H4 (cell line): ENCODE results near the gene MAB21L3. TPM values are rescaled to one million over a fixed set of nuclear protein-coding genes. Genes with fewer than 3 reads are reported as not detected.
A peak's percentile ranks its signal among the peaks of the same experiment; 100 is the strongest.
"Not testable (repeated sequence)": the region's sequence is repeated elsewhere in the genome, so short reads cannot be mapped to it uniquely, and the experiment has no call there.

ENCODE experiments used
- DNase-seq: peaks from one replicate; pipeline ENCODE4 v3.0.0-alpha.2; 2015; ENCODE audit warnings: low spot score
- total RNA-seq: library from RNA; depleted of rRNA; stranded (reverse); fragments of >200 nt; shearing (Covaris generic); gene quantifications from 2 replicates; pipeline ENCODE4 v1.2.3, GENCODE V29; 2014

Gene MAB21L3
- total RNA-seq, 1 experiment from 2014 or later = not detected

DNA sequence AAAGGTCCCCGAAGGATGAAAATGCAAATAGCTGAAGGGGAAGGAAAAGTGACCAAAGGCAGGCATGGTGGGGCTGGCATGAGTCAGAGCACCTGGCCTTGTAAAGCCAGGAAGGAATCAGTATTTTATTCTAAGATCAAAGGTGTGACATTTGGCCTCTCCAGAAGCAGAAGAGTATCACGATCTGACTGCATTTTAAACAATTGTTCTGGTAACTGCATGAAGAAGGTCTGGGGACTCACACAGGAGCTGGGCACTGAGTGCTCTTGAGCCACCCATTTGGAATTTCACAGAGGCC, 23.2 kb downstream of the MAB21L3 start:
- no peak for DNase-seq

DNA sequence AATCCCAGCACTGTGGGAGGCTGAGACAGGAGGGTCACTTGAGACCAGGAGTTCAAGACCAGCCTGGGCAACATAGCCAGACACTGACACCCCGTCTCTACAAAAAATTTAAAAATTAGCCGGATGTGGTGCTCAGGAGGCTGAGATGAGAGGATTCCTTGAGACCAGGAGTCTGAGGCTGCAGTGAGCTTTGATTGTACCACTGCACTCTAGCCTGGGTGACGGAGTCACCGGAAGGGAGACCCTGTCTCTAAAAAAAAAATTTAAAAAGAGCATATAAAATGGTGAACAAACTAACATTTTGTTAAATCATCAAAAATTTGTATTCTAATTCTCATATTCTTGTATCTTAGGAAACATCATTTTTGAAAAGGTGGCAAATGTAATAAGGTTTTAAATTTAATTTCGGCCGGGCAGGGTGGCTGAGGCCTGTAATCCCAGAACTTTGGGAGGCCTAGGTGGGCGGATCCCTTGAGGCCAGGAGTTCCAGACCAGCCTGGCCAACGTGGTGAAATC, 27.1 kb downstream of the MAB21L3 start:
- no peak for DNase-seq

DNA sequence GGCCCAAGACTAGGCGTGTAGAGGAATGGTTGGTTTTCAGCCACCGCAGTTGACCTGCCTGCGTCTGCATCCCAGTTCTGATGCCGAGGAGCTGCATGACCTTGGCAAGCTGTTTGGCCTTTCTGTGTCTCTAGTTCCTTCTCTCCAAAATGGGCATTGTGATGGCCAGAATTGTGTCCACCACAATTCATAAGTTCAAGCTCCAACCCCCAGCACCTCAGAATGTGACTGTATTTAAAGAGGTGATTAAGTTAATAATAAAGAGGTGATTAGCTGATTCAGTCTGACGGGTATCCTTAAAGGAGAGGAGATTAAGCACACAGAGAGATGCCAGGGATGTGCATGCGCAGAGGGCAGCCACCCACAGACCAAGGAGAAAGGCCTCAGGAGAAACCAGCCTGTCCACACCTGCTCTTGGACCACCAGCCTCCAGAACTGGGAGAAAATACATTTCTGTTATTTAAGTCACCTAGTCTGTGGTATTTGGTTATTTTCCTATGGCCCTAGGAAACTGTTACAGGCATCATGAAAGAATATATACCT, 28.5 kb downstream of the MAB21L3 start:
- no peak for DNase-seq

DNA sequence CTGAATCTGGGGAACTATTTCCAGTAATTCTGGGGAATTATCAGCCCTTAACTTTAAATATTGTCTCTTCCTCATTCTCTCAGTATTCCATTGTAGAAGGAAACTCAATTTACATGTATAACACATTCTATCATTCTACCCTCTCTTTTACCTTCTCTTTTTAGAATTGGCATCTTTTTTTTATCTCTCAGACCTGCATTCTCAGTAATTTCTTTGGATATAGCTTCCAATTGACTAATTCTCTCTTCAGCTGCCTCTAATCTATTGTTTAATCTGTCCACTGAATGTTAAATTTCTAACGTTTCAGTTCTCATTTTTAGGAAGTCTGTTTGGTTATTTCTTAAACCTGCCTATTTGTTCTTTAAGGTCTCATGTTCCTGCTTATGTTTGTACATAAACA, 33.0 kb downstream of the MAB21L3 start:
- no peak for DNase-seq

DNA sequence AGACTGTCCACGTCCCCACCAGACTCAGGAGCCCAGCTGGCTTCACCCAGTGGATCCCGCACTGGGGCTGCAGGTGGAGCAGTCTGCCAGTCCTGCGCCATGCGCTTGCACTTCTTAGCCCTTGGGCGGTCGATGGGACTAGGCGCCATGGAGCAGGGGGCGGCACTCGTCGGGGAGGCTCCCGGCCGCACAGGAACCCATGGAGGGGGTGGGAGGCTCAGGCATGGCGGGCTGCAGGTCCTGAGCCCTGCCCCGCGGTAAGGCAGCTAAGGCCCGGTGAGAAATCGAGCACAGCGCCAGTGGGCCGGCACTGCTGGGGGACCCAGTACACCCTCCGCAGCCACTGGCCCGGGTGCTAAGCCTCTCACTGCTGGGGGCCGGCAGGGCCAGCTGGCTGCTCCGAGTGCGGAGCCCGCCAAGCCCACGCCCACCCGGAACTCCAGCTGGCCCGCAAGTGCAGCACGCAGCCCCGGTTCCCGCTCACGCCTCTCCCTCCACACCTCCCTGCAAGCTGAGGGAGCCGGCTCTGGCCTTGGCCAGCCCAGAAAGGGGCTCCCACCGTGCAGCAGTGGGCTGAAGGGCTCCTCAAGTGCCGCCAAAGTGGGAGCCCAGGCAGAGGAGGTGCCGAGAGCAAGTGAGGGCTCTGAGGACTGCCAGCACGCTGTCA, 35.4 kb downstream of the MAB21L3 start:
- not testable (repeated sequence) for DNase-seq

DNA sequence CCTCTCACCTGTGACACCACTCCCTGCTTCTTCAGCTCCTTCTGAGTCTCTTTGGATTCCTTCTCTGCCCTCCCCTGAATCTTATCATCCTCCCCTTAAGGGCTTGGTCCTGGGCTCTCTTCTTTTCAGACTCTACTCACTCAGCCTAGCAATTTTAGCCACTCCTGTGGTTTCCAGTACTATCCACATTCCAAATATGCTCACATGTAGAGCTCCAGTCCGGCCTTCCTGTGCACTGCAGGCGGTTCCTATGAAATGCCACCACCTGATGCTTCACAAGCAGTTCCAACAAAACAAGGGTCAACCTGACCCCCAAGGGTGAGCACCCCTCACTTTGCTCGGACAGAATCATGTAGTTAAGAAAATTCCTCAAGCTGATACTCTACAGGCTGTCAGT, 35.9 kb downstream of the MAB21L3 start:
- DNase-seq = no peak

DNA sequence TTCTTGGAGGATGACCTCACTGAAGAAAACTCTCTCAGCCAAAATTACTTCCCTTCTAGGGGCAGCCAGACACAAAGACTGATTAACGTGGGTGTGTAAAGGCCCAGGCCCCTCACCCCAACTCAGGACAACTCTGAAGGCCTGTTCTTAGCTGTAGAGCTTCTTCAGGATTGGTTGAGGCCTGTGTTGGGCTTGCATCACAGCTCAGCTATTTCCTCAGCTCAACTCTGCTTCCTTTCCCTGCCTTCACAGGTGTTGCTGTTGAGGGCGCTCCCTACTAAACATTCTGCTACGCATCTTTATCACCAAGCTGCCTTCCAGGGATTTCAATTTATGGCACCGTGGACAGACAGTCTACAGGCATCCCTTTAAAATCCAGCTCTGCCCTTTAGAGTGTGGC, 36.8 kb downstream of the MAB21L3 start:
- no peak for DNase-seq

DNA sequence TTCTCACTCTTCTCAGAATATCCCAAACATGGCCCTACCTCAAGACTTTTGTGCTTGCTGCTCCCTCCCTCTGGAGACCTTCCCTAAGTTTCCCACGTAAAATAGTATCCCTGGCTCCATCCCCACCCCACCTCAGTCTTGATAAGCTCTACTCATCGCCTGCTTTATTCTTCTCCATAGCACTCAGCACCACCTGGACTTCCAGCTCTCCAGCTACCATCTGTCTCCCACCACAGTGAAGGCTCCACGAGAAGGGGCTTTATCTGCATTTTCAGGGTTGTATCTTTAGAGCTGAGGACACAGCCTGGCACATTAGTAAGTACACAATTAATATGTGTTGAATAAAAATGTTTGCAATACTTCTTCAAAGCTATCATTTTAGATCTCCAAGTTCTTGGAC, 37.8 kb downstream of the MAB21L3 start:
- no peak for DNase-seq

DNA sequence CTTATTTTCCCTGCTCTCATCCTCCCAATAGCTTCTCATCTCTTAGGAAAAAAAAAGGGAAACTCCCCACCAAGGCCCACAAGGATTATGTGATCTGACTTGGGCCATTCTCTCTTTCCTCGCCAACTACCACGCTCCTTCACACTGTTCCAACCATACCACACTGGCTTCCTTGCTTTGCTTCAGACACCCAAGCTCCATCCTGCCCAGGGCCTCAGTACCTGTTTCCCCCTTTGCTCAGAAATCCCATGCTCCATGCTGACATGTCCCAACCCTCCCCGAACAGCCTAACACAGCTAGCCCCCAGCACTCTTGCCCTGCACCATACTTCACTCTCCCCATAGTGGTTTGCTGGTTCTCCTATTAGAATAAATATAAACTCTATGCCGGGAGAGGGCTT, 39.2 kb downstream of the MAB21L3 start:
- no peak for DNase-seq

DNA sequence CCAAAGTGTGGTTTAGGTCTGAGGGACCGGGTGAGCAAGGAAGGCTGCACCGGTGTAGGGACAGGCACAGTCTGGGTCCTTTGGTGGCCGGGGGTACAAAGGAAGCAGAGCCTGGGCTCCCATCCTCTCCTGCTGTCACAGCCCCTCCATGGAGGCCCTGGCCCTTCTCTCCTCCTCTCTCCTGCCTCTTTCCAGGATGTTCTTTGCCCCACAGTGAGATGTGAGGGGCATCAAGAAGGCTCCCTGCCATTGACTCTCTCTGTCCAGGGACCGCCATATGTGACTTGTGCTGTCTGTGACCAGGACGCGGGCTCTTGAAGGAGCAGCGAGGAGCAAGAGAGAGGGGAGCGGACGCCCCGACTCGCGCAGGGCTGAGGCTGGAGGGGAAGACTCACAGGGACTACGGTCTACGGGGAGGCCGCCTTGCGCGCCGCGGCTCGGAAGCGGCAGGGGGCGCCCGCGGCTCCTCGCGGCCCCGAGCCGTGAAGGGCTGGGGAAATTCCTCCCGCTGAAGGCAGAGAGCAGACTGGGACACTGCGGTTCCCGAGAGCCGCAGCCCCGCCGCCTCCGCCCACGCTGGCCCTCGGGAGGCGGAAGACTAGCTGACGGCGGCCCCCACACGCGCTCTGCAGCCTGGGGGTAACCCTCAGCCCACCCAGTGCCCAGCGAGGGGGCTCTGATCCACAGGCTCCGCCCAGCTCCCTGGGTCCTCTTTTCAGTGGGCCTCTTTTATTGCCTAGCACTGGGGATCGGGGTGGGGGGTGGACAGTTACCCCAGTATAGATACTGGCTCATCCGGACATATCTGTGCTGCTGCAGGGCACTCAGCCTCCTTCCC, 40.8 kb downstream of the MAB21L3 start:
- DNase-seq = peak; percentile 54

DNA sequence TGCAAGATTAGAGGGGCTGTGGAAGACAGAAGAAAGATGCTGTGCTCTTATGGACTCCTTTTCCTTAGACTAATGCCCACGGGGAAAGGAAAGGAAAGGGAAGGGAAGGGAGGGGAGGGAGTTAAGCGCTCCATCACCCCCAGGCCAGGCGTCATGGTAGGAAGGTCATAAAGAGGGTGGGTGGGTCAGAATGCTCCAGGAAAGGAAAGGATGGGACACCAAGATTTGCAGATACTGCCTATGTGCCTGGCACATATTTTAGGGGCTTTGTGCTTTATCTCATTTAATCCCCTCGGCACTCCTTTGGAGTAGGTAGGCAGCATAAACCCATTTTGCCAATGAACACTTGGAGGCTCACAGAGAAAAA, 41.4 kb downstream of the MAB21L3 start:
- no peak for DNase-seq

DNA sequence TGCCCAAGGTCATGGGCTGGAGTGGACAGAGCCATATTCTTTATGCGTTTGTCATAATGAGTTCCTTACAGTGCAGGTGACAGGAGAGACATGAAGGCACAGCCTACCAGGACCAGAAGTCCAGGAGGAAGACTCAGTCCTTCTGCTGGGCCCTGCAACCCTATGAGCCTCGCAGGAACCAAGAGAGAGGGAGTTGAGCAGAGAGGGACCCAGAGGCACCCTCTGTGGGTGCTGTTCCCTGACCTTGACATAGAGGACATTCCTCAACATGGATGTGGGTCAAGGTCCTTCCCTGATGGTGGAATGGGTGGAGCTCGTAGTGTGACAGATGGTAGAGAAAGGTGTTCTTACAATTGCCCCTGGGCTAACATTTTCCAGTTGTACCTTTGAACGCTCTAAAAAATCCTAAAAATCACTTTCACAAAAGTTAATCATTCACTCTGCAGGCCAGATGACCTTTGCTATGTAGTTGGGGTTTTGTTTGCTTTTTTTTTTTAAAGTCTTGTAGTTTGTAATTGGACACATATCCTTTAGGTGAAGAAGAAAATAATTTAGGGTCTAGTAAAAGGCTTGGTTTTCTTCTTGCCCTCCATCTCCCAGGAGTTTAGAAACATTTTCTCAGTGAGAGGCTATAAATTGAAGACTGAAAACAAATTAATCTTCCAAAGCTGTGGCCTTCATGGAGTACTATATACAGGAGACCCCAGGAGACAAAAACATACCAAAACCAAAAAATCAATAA, 41.9 kb downstream of the MAB21L3 start:
- no peak for DNase-seq

DNA sequence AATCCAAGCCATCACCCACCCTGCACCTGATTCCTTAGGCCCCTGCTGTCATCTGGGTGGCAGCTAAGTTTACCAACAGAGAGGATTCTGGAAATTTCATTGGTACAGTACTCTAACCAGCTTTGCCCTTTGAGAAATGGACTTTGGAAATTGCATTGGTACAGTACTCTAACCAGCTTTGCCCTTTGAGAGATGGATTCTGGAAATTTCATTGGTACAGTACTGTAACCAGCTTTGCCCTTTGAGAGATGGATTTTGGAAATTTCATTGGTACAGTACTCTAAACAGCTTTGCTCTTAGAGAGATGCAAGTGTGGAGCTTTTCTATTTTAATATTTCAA, 42.5 kb downstream of the MAB21L3 start:
- no peak for DNase-seq

DNA sequence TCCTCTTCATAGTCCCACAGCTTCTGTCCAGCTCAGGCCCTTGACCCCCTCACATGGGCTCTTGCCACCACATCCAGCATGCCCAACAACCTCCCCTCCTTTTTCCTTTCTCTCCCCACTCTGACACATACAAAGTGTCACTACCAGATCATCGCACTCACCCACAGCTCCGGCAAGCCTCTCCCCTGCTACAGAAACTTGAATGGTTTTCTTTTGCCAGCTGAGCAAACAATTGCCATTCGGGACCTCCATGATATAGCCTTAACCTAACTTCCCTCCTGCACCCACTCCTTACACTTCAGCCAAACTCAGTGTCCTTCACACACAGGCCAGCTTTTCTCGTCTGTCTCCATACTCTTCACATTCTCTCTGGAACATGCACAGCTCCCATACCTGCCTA, 43.3 kb downstream of the MAB21L3 start:
- DNase-seq = no peak

DNA sequence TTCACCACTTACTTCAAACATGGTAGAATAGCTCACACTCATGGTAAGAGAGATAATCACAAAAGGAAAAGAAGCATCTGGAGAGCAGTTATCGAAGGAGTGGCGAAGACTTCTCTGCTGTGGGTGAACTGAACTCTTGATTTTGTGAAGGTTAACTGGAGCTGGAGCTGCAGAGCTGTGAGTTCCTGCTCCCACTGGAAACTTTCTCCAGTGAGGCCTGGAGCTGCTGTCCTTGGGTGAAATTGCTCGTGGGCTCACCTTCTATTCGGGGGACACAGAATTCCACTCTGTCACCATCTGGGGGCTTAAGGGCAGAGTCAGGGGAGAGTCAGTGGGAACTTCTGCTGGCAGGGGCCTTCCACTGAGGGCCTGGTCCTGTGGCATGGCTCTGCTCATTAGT, 45.9 kb downstream of the MAB21L3 start:
- no peak for DNase-seq

DNA sequence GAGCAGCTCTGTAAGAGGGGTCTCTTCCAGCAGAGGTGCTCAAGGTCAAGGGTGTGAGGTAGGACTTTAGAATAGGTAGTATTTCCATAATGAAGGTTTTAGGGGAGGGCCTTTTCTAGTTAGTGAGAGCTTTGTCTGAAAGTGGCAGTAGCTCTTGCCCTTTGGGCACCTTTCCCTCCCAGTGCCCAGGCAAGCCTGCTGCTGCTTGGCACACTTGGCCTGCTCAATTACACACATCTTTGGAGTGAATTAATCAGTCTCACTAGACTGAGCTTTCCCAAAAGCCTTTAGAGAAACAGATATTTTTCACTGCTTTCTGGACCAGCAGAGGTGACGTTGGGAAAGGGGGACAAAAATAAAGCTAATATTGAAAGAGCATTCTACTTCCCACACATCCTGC, 48.0 kb downstream of the MAB21L3 start:
- DNase-seq = no peak

DNA sequence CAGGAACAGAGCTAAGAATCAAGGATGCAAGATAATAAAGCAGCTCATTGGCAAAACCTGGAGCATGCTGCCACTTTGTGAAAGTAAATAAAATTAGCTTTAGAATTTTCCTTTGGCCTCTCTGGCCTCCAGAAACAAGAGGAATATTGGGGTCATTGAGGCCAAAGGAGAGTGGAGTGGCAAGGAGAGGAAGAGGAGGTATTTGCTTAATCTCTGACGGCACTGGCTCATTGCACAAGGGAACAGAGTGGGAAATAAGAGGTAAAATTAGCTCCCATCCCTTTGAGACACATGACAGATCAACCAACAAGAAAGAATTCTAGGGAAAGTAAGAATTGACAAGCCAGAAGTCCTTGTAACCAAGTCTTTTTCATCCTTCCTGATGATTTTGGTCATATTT, 48.4 kb downstream of the MAB21L3 start:
- DNase-seq = no peak

DNA sequence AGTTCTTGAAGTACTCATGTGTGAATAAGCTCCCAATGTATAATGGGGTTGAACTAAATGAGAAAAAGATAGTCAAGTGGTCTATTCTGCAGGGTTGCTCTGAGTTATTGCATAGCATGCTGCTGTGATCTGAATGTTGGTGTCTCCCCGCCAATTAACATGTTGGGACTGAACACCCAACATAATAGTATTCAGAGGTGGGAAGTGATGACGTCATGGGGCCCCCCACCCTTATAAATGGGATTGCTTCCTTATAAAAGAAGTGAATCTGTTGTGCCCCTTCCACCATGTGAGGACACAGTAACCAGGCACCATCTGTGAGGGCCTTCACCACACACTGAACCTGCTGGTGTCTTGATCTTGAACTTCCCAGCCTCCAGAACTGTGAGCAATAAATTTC, 50.2 kb downstream of the MAB21L3 start:
- no peak for DNase-seq

DNA sequence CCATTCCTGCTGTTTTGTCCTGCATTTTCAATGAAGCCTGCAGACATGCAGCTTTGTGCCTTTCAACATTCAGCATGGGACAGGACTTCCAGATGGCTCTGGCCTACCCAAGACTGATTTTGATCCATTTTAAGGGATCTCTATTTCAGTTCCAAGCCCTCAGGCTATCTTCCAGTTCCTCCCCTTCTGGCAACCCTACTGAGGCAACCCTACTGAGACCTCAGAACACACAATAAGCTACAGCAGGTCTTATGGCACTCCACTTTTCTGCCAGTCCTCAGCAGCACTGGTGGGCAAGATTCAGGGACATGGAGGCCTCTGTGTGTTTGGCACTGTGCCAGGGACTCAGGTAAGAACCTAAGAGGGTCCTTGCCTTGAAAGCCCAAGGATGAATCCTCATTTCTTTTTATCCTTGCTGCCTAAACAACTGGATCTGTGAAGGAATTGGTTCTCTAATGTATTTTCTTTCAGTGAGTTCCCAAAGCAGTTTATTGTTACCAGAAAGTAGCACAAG, 50.7 kb downstream of the MAB21L3 start:
- DNase-seq = no peak

DNA sequence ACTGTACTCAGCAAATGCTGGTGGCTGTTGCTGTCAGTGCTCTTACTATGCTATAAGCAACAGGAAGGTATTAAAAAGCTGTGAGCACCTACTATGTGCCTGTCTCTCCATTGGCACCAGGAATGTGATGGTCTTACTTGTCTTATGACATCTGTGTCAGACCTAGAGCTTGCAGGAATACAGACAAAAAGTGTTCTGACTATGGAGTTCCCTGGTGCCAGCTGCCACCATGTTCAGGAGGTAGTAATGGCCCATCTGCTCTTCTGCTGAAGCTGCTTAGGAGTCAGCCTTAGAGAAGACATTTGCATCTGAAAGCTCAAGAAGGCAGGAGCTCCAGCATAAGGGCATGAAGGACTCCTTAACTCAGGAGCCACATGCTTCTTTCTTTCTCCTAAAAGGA, 52.3 kb downstream of the MAB21L3 start:
- DNase-seq = no peak

DNA sequence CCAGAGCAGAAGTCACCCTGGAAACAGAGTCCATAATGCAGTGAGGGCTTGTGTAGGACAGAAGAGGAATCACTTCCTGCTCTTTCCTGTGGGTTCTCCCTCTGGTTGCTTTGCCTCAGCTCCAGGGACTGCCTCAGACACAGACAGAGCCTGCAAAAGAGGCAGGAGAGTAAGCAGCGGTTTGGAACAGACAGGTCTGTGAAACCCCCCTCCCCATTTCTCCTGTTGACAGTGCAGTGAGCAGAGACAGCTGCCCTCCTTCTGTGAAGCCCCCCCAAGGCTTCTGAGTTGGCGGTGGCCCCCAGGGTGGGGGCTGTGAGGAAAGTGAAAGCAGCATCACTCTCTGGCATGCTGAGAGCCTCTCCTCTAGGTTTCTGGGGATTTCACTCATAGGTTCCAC, 53.0 kb downstream of the MAB21L3 start:
- no peak for DNase-seq

DNA sequence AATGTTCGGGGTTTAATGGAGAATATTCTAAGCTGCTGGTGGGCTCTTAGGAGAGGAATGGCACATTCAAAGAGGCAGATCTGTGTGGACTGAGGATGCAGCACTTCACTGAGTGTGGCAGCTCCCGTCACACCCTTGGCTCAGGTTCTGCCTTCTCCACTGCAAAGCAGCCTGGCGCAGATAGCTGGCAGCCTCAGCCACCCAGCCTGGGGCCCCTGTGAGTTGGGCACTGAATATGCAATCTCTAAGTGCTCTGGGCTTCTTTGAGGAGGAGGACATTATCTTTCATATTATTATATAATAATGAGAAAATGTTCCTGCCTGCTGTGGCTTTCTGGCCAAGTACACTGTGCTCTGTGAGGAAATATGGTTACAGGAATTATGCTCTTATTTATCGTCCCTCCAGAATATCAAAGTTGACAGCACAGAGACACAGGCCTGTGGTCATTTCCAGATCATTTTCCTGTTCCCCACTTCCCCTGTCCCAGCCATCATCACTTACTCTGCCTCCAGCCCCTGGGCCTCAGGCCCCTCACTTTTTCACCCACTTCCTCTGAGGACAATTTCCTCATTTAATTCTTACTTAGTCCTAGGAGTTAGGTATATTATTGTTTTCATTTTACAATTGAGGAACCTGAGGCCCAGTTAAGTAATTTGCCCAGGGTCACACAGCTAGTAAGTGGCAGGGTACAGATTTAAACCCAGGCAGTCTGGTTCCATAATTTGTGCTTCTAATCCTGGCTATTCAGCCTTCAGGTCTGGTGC, 53.6 kb downstream of the MAB21L3 start:
- DNase-seq = no peak
